Left lobe of liver (tissue), 2 donors: Measurements from ENCODE around the gene COPZ2. TPM values are rescaled to one million over a fixed set of nuclear protein-coding genes. Genes with fewer than 3 reads are reported as not detected.
A peak's percentile ranks its signal among the peaks of the same experiment; 100 is the strongest.
"Not testable (repeated sequence)": the region's sequence is repeated elsewhere in the genome, so short reads cannot be mapped to it uniquely, and the experiment has no call there.

Experiments used
- ATAC-seq: fragments of 200-7000 bp; cut with Tn5 transposase; one replicate; pipeline ENCODE4 v1.9.1; 2020; ENCODE audit warnings: mild to moderate bottlenecking, moderate library complexity
- DNase-seq: peaks from one replicate; pipeline ENCODE4 v3.0.0-alpha.2; 2020; ENCODE audit warnings: low spot score
- total RNA-seq: library from RNA; stranded (reverse); gene quantifications from one replicate; pipeline ENCODE4 v1.2.1, GENCODE V29; 2021
- donor health status: DM: no; HTN: no; CAD: no; lungs with moderate emphysema.
- donor health status: DM: no; HTN: yes; CAD: no.

The COPZ2 gene
- total RNA-seq, 1 donor from 2014 or later = 23.1 TPM

- peak; percentile 74 for ATAC-seq
- no peak for DNase-seq
These were observed 26.0 kb downstream of the COPZ2 start for GRCh38 chr17:48011405-48012150.

- no peak for ATAC-seq
These were observed 27.4 kb downstream of the COPZ2 start for GRCh38 chr17:48010193-48010592.

GRCh38 chr17:48006936-48007709, 30.5 kb downstream of the COPZ2 start:
- ATAC-seq (no peak), DNase-seq (no peak)

More at GRCh38 chr17:48010193-48010592, 27.4 kb downstream of the COPZ2 start:
- no peak for DNase-seq

- ATAC-seq (no peak), DNase-seq (no peak)
These were observed 32.6 kb downstream of the COPZ2 start for GRCh38 chr17:48004983-48005382.

- ATAC-seq = no peak
- no peak for DNase-seq
These were observed 34.0 kb downstream of the COPZ2 start for GRCh38 chr17:48003417-48004151.

GRCh38 chr17:48002916-48003416, 34.6 kb downstream of the COPZ2 start:
- no peak for DNase-seq
- no peak for ATAC-seq

- DNase-seq (no peak), ATAC-seq (peak; percentile 50)
These were observed 35.2 kb downstream of the COPZ2 start for GRCh38 chr17:48002266-48002915.

- not testable (repeated sequence) for DNase-seq, ATAC-seq
These were observed 35.9 kb downstream of the COPZ2 start for GRCh38 chr17:48001657-48002056.

- ATAC-seq = no peak
- DNase-seq = no peak
These were observed 36.4 kb downstream of the COPZ2 start for GRCh38 chr17:48001197-48001596.

GRCh38 chr17:47999582-47999981, 38.0 kb downstream of the COPZ2 start:
- ATAC-seq (no peak), DNase-seq (no peak)

GRCh38 chr17:47998044-47998443, 39.6 kb downstream of the COPZ2 start:
- DNase-seq (no peak), ATAC-seq (no peak)

GRCh38 chr17:47997586-47997985, 40.0 kb downstream of the COPZ2 start:
- no peak for DNase-seq
- ATAC-seq = peak; percentile 32

GRCh38 chr17:47996201-47996600, 41.4 kb downstream of the COPZ2 start:
- ATAC-seq (no peak), DNase-seq (no peak)

- ATAC-seq (no peak), DNase-seq (no peak)
These were observed 42.2 kb downstream of the COPZ2 start for GRCh38 chr17:47995241-47995935.

GRCh38 chr17:47994724-47995123, 42.9 kb downstream of the COPZ2 start:
- ATAC-seq (no peak), DNase-seq (no peak)

- DNase-seq (no peak), ATAC-seq (no peak)
These were observed 43.6 kb downstream of the COPZ2 start for GRCh38 chr17:47993964-47994363.

- no peak for DNase-seq
- no peak for ATAC-seq
These were observed 44.5 kb downstream of the COPZ2 start for GRCh38 chr17:47993031-47993564.

- no peak for ATAC-seq
- no peak for DNase-seq
These were observed 45.4 kb downstream of the COPZ2 start for GRCh38 chr17:47992216-47992615.

GRCh38 chr17:47990962-47991731, 46.5 kb downstream of the COPZ2 start:
- ATAC-seq (no peak), DNase-seq (no peak)
